Upper lobe of left lung (tissue), 4 donors: ENCODE data around the gene PABPN1L.

Experiments used
- CTCF ChIP-seq, 6 experiments: fragments of 450-650 bp in 4 of 6; fragments of 200-600 bp in 2 of 6; sonication (generic) in 2 of 6; IDR thresholded peaks; one replicate each; pipeline ENCODE4 v1.5.1; 2016 to 2019; ENCODE audit warnings: antibody characterized with exemption in 6 of 6
- EP300 ChIP-seq, 4 donors: sonication (generic); formaldehyde crosslinking; IDR thresholded peaks; one replicate each; pipeline ENCODE4 v1.5.1; 2017; ENCODE audit warnings: antibody characterized with exemption in 4 of 4, control low read depth in 2 of 4
- POLR2A ChIP-seq, 4 donors: fragments of 450-650 bp; IDR thresholded peaks; one replicate each; pipeline ENCODE4 v1.5.1; 2016 to 2017; ENCODE audit warnings: antibody characterized with exemption in 4 of 4, mild to moderate bottlenecking in 2 of 4
- POLR2AphosphoS5 ChIP-seq, 2 donors: sonication (generic); formaldehyde crosslinking; IDR thresholded peaks; one replicate each; pipeline ENCODE4 v1.5.1; 2017; ENCODE audit warnings: antibody characterized with exemption in 2 of 2

- no peak for TF ChIP-seq CTCF (IDR thresholded peaks at IDR 0.05)
- TF ChIP-seq POLR2AphosphoS5 (IDR thresholded peaks at IDR 0.05): no peak
- no peak for TF ChIP-seq POLR2A (IDR thresholded peaks at IDR 0.05)
- TF ChIP-seq EP300 (IDR thresholded peaks at IDR 0.05): no peak
These were observed 5.1 kb downstream of the PABPN1L start for GRCh38 chr16:88861359-88861758.
